Skeletal muscle cell (primary cell): ENCODE data around the gene FRAT1.

ENCODE experiments used
- DNase-seq: peaks from one replicate; pipeline ENCODE4 v3.0.0-alpha.2; 2010; ENCODE audit warnings: low read depth
- H3K4me3 ChIP-seq: 2 replicates; pipeline ENCODE4 v1.5.1; 2011; ENCODE audit warnings: low read depth, mild to moderate bottlenecking, control low read depth, low read length, moderate library complexity

Gene FRAT1

DNA sequence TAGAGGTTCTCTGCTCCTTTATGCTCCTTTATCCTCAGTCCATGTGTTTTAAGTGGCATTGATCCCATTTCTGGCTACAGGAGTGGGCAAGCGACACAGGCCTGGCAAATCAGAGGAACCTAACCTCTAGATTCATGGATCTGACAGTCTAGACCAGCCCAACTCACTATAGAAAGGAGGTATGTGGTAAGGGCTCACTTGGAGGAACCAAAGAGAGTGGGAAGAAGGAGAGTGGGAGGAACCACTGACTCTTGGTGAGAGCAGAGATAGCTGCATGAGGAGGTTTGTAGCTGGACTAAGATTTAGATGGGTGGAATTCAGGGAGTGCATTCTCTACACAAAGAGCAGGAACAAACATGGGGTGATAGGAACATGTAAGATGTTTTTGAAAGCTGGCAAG is 11.6 kb upstream of the FRAT1 start:
- no peak for DNase-seq
- H3K4me3 ChIP-seq = no peak overlapping the region

- no peak for DNase-seq
Observed at GRCh38 chr10:97307866-97308780, 10.9 kb upstream of the FRAT1 start.

GRCh38 chr10:97311111-97311626 is 7.9 kb upstream of the FRAT1 start:
- no peak for DNase-seq
- no peak overlapping the region for H3K4me3 ChIP-seq

More at GRCh38 chr10:97307866-97308780, 10.9 kb upstream of the FRAT1 start:
- H3K4me3 ChIP-seq = no peak overlapping the region

DNA sequence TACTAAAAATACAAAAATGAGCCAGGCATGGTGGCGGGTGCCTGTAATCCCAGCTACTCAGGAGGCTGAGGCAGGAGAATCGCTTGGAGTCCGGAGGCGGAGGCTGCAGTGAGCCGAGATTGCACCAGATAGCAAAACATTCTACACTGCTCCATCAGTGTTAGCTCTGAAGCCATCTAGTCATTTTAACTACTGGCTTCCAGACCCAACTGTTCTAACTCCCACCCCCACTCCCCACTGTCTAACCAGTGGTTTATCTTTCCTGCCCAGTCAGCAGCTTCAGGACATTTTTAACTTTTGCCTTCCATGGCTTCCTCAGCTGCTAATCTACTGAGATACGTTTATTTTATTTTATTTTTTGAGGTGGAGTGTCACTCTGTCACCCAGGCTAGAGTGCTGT is 6.2 kb upstream of the FRAT1 start:
- no peak overlapping the region for H3K4me3 ChIP-seq
- DNase-seq = no peak

DNA sequence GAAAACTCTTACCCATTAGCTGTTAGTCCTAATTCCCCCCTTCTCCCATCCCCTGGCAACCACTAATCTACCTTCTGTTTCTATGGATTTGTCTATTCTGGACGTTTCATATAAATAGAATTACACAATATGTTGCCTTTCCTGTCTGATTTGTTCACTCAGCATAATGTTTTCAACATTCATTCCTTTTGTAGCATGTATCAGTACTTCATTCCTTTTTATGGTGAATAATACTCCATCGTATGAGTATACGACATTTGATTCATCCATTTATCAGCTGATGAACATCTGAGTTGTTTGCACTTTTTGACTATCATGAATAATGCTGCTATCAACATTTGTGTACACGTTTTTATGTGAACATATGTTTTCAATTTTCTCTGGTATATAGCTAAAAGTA is 4.4 kb upstream of the FRAT1 start:
- DNase-seq = no peak
- no peak overlapping the region for H3K4me3 ChIP-seq

DNA sequence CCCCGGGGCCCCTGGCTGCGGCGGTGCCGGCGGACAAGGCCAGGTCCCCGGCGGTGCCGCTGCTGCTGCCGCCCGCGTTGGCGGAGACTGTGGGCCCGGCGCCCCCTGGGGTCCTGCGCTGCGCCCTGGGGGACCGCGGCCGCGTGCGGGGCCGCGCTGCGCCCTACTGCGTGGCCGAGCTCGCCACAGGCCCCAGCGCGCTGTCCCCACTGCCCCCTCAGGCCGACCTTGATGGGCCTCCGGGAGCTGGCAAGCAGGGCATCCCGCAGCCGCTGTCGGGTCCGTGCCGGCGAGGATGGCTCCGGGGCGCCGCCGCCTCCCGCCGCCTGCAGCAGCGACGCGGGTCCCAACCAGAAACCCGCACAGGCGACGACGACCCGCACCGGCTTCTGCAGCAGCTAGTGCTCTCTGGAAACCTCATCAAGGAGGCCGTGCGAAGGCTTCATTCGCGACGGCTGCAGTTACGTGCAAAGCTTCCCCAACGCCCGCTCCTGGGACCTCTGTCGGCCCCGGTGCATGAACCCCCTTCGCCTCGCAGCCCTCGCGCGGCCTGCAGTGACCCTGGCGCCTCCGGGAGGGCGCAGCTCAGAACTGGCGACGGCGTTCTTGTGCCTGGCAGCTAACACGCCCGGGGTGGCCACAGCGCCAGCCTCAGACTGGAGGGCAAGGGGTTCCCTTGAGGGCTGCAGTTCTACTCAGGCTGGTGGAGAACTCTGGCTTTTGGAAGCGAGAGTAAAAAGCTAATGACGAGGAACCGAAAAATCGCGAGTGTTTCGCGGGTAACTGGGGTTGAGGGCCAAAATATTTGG is 804 bp downstream of the FRAT1 start:
- H3K4me3 ChIP-seq = peak overlapping the region; percentile 67
- no peak for DNase-seq

GRCh38 chr10:97320480-97321031 is 1.5 kb downstream of the FRAT1 start:
- DNase-seq = no peak
- no peak overlapping the region for H3K4me3 ChIP-seq

- no peak for DNase-seq
Observed at GRCh38 chr10:97321032-97321803, 2.1 kb downstream of the FRAT1 start.

DNA sequence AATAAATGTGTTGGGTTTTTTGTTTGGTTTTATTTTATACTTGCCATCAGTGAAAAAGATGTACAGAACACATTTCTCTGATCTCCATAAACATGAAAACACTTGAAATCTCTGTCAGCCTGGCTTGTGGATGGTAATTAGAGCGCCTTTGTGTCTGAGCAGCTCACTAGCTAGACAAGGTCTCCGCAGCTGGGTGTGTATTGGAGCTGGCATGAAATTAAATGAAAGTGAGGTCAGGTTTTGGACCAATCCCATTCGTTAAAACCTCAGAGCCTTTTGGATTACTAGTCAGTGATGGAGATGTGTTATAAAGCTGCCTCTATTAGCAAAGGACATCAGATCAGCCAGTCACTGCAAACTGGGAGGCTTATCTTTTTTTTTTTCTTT is 2.7 kb downstream of the FRAT1 start:
- H3K4me3 ChIP-seq = no peak overlapping the region
- no peak for DNase-seq

More at GRCh38 chr10:97321032-97321803, 2.1 kb downstream of the FRAT1 start:
- H3K4me3 ChIP-seq = no peak overlapping the region

GRCh38 chr10:97323501-97323900 is 4.4 kb downstream of the FRAT1 start:
- DNase-seq = no peak
- no peak overlapping the region for H3K4me3 ChIP-seq

GRCh38 chr10:97325754-97326153 is 6.7 kb downstream of the FRAT1 start:
- no peak overlapping the region for H3K4me3 ChIP-seq
- no peak for DNase-seq

DNA sequence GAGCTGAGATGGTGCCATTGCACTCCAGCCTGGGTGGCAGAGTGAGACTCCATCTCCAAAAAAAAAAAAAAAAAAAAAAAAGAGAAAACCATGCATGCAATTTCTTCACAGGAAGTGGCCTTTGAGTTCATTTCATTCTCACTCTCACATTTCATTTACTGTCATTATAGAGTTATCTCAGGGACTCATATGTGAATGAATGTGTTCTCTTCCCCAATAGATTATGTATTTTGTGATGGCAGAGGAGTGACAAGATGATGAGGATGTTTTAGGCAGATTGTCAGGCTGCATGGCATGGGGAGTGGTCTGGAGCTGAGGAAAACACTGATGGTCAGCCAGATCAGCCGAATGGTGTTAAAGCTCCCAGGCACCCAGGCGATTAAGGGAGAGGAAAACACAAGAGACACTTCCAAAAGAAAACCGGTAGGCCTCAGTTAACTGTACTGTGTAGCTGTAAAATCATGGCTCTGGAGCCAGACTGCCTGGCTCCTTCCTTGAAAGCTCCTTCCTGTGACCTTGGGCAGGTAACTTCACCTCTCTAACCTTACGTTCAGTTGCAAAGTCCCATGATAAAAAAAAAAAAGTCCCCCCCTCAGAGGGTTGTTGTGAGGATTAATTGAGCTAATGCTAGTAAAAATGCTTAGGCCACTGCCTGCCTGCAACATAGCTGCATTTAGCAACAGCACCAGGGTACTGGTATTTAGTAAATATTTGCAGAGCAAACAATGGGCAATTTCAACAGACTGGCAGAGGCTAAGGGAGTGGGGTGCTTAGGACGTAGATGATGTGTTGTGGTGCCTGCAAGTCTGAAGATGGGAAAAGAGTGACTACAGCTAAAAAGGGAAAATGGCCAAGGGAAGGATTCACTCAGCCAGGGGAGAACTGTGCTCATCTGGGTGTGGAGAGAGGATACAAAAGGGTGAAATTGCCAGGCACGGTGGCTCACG is 8.6 kb downstream of the FRAT1 start:
- no peak for DNase-seq
- H3K4me3 ChIP-seq = no peak overlapping the region

GRCh38 chr10:97328646-97329453 is 9.8 kb downstream of the FRAT1 start:
- no peak for DNase-seq
- no peak overlapping the region for H3K4me3 ChIP-seq

DNA sequence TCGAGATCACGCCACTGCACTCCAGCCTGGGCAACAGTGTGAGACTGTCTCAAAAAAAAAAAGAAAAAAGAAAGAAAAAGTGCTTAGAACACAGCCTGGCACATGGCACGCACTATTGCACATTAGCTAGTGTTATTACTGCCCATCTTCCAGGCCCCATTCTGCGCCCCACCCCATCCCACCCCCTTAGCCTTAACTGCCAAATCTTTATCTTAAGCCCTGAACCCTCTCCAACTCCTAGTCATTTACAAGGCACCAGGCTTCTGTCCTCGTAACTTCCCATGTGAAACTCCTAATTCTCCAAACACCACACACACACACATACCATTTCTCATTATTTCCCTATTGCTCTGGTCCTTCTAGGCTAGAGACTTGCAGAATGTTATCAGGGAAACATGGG is 10.7 kb downstream of the FRAT1 start:
- DNase-seq = no peak
- no peak overlapping the region for H3K4me3 ChIP-seq

GRCh38 chr10:97331153-97331703 is 12.2 kb downstream of the FRAT1 start:
- no peak overlapping the region for H3K4me3 ChIP-seq
- no peak for DNase-seq

GRCh38 chr10:97332591-97333350 is 13.7 kb downstream of the FRAT1 start:
- peak overlapping the region; percentile 75 for H3K4me3 ChIP-seq
- peak; percentile 40 for DNase-seq

DNA sequence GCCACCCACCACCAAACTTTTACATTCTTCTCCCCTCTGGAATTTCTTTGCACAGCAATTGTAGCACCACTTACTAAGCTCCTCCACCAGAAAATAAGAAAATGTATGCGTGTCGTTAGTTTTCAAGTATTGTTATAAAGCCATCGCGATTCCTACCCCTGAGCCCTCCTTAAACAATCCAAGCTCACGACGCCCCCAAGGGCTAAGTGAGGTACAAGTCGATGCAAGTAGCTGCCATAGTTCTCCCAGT is 14.2 kb downstream of the FRAT1 start:
- DNase-seq = no peak
- H3K4me3 ChIP-seq = peak overlapping the region; percentile 75
